GM21825 (cell line): Measurements from ENCODE around the gene KLHL1.
"Not testable (repeated sequence)": the region's sequence is repeated elsewhere in the genome, so short reads cannot be mapped to it uniquely, and the experiment has no call there.

Experiments used
- ATAC-seq: cut with Tn5 transposase; IDR thresholded peaks from one replicate; pipeline ENCODE4 v1.9.1; 2021; ENCODE audit warnings: mild to moderate bottlenecking, moderate library complexity; ENCODE audit not compliant: unreplicated experiment

Gene KLHL1, protein sequence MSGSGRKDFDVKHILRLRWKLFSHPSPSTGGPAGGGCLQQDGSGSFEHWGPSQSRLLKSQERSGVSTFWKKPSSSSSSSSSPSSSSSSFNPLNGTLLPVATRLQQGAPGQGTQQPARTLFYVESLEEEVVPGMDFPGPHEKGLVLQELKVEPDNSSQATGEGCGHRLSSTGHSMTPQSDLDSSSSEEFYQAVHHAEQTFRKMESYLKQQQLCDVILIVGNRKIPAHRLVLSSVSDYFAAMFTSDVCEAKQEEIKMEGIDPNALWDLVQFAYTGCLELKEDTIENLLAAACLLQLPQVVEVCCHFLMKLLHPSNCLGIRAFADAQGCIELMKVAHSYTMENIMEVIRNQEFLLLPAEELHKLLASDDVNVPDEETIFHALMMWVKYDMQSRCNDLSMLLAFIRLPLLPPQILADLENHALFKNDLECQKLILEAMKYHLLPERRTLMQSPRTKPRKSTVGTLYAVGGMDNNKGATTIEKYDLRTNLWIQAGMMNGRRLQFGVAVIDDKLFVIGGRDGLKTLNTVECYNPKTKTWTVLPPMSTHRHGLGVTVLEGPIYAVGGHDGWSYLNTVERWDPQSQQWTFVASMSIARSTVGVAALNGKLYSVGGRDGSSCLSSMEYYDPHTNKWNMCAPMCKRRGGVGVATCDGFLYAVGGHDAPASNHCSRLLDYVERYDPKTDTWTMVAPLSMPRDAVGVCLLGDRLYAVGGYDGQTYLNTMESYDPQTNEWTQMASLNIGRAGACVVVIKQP

DNA sequence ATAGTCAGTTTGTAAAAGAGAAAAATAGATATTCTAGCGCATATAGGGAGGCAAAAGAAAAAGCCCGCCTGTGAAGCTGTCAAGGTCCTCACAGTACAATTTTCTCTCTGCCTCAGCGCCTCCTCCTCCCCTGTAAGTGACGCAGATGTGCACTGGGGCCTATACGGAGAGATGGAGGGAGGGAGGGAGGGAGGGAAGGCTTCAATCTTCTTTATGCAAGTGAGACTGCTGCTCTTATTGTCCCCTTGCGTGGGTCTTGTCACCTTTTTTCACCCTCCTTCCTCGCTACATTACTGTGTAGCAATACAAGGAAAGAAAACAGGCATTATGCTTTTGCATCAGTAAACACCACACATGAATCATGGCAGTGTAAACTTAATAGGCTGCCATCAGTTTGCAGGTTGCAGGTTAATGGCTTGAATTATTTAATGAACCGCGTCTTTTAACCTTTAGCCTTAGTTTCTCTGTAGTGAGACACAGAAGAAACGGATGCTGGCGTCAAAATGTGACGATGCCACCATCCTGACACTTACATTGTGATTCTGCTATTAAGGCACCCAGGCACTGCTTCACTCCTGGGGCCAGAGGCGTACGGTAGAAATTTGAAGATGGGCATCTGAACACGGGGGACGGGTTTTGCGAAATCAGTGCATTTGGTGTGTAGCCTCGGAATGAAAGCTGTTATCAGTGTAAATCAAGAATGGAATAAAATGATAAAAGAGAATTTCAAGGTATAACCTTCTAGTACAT lies at the start of gene KLHL1:
TSS of gene KLHL1 (minus strand) at position 97 of the 750 bp plus-strand sequence. CDS start 753 bp downstream, outside the sequence.
- no peak for ATAC-seq

DNA sequence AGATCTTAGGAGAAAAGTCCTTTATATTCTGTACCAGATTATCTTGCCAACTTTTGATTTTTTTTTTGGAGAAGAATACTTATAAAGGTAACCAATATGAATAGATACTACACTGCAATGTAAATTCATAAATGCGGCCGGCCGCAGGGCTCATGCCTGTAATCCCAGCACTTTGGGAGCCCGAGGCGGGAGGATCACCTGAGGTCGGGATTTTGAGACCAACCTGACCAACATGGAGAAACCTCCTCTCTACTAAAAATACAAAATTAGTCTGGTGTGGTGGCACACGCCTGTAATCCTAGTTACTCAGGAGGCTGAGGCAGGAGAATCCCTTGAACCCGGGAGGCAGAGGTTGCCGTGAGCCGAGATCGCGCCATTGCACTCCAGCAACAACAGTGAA lies 34.4 kb upstream of the KLHL1 start:
- ATAC-seq: not testable (repeated sequence)

DNA sequence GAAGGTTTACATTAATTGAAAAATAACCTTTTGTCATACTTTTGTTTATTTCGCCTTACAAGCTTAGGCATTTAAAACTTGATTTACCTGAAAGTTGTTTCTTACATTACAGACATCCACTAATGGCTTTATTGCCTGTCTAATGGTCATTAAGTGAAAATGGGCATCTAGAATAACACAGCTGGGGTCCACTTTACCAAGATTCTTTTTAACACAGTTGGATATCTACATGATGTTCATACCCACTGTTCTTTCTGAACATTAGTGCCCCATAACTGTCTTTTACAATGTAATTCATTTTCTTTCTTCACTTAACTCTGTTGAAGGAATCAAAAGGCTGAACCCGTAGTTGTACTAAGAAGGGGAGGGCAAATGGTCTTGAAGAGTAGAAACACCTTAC lies 19.8 kb upstream of the KLHL1 start:
- no peak for ATAC-seq

DNA sequence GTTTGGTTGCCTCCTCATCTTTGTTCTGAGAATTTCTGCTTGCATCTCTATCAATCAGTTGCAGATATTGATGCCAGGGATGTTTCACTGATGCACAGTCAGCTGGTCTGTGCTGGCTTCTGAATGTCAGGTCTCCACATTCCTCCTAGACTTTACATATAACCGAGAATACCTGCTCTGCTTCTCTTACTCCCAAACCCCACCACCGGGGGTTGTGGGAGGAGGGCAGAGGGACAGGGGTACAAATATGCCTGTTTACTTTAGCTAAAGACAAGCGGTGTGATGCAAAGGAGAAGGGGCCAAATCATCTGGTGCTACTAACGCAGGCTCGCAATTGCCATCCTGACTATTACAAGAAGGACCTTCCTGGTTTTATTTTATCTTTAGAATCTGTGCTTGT lies 17.4 kb upstream of the KLHL1 start:
- ATAC-seq: no peak

DNA sequence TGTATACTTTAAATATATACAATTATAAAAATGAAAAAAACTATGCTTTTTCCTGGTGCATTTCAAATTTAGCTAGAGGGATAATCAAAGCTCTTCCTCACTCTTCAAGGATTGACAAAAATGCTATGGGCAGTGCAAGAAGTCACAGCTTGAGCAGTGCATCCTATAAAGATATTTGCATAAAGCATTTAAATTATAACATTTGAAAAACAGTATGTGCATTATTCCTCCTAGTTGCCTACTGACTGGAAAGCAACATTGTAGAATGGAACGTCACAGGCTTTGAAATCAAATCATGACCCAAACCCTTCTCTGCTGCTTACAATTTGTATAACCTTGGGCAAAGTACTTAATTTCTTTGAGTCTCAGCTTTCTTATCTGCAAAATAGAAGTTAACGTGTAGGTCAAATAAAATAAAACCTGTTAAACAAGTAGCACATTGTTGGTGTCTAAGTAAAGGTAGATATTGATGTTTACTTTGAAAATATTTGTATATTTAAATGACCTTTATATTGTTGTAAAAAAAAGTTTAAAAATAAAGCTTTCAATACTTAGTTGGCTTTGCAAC lies 9.2 kb upstream of the KLHL1 start:
- ATAC-seq: no peak

DNA sequence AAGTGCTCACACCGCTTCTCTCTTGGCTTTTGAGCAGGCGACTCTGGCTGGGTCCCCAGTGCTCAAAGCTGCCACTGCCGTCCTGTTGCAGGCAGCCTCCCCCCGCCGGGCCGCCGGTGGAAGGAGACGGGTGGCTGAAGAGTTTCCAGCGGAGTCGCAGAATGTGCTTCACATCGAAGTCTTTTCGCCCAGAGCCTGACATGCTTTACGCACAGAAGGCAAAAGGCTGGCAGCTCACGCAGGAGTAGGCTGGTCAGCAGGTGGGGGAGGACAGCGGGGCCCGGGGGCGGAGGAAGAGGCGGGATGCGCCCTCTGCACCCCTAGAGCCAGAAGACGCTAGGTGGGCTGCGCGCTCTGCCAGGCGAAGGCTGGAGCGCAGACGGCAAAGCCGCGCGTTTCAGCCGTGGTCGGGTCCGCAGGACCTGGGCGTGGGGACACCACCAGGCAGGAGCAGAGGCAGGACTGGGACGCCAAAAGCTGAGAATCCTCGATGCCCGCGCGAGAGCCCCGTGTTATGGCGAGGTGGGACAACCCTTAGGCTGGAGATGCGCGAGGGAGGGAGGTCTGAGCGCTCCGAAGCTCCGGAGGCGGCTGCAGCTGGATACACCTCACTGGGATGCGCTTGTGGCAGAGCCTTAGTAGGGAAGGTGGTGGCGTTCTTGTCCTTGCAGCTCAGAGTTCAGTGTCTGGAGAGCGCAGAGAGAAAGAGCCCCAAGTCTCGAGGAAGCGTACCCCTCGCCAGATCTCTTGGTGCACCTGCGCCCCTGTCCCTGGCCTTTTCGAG lies 562 bp downstream of the KLHL1 start, which contains the start of gene ATXN8OS:
TSS of gene ATXN8OS (plus strand) at position 329 of the 784 bp plus-strand sequence.
- ATAC-seq: no peak

DNA sequence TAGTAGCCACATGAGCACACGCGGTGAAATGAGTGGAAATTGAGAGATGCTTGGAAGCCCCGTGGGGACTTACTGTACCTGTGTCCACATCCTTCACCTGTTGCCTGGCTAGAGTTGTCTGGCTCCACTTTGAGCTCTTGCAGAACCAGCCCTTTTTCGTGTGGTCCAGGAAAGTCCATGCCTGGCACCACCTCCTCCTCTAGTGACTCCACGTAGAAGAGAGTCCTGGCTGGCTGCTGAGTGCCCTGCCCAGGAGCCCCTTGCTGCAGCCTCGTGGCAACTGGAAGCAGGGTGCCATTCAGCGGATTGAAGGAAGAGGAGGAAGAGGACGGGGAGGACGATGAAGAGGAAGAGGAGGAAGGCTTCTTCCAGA lies 1.1 kb downstream of the KLHL1 start:
- no peak for ATAC-seq

DNA sequence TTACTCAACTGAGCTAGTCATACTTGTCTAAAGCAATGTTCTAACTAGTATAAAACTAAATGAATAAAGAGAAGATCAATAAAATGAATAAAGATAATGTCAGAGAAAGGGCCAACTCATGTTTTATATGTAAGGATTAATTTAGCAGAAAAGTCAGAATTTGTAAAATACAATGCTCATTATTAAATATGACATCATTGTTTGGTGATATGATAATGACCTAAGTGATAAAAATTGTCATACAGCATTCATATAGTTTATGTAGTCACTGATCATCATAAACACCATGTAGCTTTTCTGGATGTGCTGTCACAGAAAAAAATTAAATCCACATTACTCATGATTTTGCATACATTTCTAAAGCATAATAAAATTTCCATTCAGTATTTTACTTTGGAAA lies 3.8 kb downstream of the KLHL1 start:
- ATAC-seq: no peak

DNA sequence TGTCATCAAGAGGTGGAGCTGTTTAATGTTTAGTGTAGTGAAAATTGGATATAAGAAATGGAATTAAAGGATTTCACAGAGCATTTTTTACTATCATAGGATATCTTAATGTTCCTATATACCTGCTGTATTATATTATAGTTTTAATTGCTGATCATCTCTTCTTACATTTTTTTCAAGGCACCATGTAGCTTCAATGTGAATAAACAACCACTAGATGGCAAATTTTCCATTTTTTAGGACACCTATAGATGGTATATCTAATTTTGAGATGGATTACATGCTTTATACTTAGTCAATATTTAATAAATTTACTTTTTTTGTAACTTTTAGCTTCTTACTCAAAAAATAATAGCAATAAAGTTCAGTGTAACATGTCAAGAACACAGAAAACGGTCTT lies 9.6 kb downstream of the KLHL1 start:
- ATAC-seq: no peak

DNA sequence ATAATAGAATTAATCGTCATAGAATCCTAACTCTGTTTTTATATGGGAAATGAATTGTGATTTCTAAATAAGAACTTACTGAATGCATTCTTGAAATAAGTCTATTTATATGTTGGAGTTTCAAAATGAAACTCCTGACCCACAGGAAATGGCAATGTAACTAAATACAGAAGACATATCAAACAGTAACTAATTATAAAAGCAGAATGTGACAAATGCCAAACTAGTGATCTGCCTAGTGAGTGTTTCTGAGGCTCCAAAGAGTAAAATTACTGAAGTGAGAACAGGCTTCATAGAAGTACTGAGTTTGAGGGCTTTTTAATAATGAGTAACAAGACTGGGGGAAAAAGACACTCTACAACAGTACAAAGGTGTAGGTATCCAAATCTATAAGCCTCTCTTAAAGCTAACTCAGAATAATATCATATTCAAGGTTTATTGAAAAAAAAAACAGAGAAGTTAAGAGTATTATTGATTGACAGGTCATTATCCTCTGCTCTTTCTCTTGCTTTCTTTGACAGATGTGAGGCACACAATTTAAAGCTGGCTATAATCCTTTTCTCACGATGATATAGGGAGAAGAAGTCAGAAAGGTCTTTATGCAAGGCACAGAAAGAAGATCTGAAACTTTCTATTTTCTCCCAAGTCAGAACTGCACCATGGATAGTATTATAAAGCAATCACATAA lies 18.1 kb downstream of the KLHL1 start:
- ATAC-seq: peak; percentile 71

DNA sequence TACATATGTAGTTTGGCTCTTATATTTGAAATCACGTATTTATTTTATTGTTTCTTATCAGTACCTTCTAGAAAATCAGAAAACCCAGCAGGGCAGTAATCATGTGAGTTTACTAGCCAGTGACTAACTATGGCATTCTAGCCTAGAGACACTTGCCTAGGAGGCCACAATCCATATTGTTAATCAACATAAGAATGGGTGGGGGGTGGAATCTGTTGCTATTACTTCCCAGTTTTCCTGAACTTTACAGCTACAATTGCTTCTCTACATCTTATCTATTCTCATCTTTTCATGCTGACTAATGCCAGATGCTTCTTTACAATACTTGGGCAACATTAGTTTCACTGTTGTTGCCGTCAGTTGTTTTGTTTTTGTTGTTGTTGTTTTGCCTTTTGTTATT lies 19.3 kb downstream of the KLHL1 start:
- ATAC-seq: no peak

DNA sequence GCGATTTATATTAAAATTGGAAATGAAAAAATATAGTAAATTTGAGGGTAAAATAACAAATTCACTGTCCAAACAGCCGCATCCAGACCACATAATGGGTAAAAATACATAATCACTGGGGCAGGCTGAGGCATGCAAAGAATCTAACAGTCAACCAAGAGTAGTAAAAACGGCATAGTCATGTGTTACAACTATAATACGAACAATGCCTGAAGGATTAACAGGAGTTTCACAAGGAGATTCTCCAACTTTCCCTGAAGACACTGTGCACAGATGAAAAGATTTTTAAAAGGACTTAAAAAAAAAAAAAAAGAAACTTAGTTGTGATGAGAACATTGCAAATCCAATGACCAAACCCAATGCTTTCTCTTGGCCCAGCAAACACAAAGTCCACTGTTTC lies 21.0 kb downstream of the KLHL1 start:
- no peak for ATAC-seq

DNA sequence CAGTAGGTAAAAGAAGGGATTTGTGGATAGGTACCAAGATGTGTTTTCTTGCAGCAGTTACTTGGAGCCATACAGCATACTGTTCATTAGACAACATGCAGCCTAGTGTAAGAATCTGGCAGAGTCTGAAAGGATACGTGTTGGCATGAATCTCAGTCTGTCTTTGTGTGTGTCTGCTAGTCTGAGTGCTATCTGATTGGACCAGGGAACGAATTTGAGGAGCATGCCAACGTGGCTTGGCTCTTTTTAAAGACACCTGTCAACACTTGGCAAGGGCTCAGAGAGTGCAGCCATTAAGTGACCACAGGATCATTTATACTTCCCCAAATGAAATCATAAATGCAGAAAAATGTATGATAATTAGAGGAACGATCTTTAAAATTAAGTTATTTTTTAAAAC lies 28.2 kb downstream of the KLHL1 start:
- ATAC-seq: no peak

DNA sequence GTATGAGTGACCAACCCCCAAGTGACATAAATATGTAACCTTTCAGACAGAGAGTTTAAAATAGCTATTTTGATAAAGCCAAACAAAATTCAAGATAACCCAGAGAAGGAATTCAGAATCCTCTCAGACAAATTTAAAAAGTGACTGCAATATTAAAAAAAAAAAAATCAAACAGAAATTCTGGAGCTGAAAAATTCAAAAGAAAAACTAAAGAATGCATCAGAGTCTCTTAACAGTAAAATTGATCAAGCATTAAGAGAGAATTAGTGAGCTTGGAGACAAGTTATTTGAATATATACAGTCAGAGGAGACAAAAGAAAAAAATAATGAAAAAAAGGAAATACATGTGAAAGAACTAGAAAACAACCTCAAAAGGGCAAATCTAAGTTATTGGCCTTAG lies 53.7 kb downstream of the KLHL1 start:
- ATAC-seq: no peak

DNA sequence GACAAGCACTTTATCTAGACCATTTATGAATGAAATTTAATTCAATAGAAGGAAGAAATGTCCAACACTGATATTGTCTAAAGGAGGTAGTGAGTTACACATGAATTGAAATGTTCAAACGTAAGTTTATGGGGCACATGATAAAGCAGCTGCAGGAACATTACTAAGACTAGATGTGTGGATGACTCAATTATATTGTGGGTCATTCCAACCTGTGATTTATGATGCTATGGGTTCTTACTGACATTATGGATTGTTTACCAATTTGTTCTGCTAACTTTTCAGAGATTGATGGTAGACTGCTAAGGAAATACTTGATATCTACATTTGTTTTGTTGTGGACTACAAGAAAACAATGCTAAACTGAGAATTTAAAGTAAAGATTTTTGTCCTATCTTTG lies 56.7 kb downstream of the KLHL1 start:
- ATAC-seq: no peak

DNA sequence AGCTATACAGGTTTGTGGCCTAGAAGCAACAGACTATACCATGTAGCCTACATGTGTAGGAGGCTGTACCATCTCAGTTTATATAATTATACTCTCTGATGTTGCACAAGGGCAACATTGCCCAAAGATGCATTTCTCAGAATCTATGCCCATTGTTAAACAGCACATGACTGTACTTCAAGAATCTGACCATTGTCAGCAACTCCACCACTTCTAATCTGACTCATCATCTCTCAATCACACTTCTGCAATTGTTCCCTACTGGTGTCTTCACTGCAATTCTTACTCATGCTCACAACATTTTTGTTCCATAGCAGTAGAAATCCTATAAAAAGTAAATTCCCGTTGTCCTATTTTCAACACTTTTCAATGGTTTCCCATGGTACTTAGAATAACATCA lies 64.6 kb downstream of the KLHL1 start:
- ATAC-seq: no peak

DNA sequence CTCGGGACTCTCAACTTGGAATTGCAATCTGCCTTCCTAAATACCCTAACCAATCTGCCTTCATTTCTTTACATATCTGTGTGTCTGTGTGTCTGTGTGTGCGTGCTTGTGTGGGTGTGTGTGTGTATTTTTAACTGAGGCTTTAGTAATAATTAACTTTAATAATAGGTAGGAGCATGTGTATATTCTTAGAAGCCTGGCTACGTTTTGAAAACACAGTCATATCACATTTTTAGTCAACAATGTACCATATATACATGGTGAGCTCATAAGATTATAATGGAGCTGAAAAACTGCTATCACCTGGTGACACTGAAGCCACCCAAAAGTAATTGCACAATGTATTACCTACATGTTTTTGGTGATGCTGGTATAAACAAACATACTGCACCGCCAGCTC lies 66.1 kb downstream of the KLHL1 start:
- peak; percentile 41 for ATAC-seq

DNA sequence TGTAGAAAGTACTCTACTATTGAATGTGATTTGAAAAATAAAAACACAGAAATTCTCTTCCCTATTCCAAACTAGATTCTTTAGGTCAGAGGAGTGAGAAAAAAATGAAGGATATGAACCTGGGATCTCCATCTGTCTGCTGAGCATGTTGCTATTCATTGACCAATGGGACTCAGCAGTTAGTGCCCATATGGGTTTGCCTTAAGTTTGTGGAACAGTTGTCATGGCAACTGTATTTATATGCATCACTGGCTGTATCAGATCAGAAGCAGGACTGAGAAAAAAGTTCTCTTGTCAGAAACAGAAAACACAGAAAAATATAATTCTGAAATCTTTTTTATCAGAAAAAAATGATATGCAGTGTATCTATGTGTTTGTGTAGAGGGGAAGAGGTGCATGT lies 74.0 kb downstream of the KLHL1 start:
- no peak for ATAC-seq

DNA sequence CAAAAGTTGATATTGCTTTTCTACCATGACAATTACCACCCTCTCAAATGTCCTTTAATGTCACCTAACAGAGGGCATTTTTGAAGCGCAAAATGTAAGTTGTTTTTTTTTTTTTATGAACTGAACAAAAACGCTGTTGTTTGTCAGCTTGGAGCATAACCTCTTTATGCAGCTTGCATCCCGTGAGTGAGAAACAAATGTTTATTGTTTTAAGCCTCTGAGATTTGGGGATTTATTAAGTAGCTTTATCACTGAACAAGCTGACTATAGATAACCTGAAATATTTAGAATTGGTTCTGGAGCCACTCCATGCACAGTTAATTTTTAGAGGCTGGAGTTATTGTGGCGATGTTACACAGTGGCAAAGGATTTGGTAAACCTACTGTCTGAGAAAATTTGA lies 80.7 kb downstream of the KLHL1 start:
- no peak for ATAC-seq

DNA sequence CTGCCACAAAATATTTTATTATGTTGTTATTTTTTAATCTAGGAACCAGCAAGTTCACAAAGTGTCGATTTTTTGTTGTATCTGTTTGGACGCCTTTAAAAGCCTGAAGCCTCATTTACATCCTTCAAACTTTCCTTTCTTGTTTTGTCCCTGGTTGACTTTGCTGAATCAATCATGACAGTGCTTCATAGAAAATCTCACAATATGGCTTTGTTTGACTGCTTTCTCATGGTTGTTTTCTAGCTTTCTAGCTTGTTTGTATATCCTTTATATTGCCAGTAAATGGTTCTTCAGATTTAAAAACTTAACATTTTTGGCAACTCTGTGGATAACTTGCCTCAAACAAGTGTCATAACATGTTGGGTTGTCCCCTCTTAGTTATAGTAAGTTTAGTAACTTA lies 84.7 kb downstream of the KLHL1 start:
- ATAC-seq: no peak
